HG03159 (cell line): ENCODE results near the gene GTF2F1.
"Not testable (repeated sequence)": the region's sequence is repeated elsewhere in the genome, so short reads cannot be mapped to it uniquely, and the experiment has no call there.

Source experiments
- ATAC-seq: cut with Tn5 transposase; IDR thresholded peaks from one replicate; pipeline ENCODE4 v1.9.1; 2021; ENCODE audit warnings: mild to moderate bottlenecking, moderate library complexity; ENCODE audit not compliant: unreplicated experiment

GTF2F1 gene

DNA sequence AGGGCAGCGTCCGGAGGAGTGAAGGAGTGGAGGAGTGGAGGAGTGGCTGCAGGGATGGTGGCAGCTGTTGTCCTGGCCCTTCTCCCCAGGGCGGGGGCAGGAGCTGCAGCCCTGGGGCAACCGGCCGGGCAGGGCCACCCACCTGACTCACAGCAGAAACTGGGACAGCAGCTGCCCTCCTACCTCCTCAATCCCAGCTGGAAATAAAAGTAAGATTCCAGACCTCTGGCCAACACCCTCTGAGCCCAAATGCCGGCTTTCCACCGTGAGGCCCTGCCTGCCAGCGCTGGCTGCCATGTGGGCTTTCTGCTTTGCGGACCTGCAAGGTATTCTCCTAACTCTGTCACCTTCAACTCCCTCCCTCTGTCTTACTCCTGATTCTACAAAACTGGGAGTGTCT is 35.0 kb downstream of the GTF2F1 start:
- no peak for ATAC-seq

DNA sequence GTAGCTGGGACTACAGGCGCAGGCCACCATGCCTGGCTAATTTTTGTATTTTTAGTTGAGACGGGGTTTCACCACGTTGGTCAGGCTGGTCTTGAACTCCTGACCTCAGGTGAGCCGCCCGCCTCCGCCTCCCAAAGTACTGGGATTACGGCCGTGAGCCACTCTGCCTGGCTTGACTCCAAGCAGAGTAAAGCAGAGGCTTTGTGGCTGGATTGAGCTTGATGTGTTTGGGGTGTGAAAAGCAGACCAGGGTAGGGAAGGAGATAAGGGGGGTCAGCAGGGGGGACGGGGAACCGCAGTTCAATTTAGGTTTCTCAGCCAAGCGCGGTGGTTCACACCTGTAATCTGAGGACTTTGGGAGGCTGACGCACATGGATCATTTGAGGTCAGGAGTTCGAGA is 35.8 kb downstream of the GTF2F1 start:
- no peak for ATAC-seq

DNA sequence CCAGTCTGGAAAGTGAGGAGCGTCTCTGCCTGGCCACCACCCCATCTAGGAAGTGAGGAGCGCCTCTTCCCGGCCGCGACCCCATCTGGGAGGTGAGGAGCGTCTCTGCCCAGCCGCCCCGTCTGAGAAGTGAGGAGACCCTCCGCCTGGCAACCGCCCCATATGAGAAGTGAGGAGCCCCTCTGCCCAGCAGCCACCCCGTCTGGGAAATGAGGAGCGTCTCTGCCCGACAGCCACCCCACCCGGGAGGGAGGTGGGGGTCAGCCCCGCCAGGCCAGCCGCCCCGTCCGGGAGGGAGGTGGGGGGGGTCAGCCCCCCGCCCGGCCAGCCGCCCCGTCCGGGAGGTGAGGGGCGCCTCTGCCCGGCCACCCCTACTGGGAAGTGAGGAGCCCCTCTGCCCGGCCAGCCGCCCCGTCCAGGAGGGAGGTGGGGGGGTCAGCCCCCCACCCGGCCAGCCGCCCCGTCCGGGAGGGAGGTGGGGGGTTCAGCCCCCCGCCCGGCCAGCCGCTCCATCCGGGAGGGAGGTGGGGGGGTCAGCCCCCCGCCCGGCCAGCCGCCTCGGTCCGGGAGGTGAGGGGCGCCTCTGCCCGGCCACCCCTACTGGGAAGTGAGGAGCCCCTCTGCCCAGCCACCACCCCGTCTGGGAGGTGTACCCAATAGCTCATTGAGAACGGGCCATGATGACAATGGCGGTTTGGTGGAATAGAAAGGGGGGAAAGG is 37.5 kb downstream of the GTF2F1 start:
- not testable (repeated sequence) for ATAC-seq

DNA sequence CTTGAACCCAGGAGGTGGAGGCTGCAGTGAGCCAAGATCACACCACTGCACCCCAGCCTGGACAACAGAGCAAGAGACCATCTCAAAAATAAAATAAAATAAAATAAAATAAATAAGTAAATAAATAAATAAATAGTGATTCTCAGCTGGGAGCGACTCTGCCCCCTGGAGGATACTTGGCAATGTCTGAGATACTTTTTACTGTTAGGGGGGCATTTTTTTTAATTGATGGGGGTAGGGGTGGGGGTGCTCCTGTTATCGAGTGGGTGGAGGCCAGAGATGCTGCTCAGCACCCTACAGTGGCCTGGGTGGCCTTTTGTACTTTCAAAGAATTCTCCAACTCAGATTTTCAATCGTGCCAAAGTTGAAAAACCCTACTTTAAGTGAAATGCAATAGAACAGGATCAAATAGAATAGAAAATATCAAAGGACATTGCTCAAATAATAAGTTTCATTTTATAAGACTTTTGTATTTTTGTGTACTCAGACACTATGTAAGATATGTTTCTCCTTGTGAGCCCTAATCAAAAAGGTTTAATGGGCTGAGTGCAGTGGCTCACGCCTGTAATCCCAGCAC is 38.8 kb downstream of the GTF2F1 start:
- ATAC-seq = no peak

- ATAC-seq = no peak
Observed at GRCh38 chr19:6352381-6353165, 40.4 kb downstream of the GTF2F1 start.

DNA sequence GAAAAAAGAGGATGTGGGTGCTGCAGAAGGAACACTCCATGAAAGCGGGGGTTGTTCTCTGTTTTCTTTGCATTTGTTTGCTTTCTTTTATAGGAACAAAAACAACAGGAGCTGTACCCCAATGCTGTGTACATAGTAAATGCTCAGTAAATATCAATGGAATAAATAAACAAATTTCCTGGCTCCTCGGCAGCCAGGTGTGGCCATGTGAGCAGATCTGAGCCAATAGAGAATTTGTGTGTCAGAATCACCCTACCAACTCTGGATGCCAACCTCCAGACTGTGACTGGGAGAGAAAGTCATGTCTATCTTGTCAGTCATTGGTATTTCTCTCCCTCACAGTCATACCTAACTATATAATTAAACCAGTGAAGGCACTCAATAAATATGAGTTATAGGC is 42.3 kb downstream of the GTF2F1 start:
- ATAC-seq = no peak

GRCh38 chr19:6349271-6349670 is 43.7 kb downstream of the GTF2F1 start:
- not testable (repeated sequence) for ATAC-seq

DNA sequence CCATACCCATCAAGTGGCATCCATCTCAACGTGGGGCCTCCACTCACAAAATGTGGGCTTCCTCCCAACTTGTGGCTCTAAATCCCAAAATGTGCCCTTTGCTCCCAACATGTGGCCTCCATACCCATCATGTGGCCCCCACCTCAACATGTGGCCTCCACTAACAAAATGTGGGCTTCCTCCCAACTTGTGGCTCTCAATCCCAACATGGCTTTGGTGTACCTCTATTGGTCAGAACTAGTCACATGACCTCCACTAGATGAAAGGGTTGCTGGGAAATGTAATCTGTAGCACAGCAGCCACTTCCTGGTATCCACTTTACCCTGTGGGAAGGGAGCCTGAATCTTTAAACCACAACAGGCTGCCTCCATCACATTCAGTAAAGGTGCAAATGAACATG is 49.5 kb downstream of the GTF2F1 start:
- ATAC-seq = no peak

GRCh38 chr19:6340493-6341201 is 52.3 kb downstream of the GTF2F1 start:
- ATAC-seq = no peak

DNA sequence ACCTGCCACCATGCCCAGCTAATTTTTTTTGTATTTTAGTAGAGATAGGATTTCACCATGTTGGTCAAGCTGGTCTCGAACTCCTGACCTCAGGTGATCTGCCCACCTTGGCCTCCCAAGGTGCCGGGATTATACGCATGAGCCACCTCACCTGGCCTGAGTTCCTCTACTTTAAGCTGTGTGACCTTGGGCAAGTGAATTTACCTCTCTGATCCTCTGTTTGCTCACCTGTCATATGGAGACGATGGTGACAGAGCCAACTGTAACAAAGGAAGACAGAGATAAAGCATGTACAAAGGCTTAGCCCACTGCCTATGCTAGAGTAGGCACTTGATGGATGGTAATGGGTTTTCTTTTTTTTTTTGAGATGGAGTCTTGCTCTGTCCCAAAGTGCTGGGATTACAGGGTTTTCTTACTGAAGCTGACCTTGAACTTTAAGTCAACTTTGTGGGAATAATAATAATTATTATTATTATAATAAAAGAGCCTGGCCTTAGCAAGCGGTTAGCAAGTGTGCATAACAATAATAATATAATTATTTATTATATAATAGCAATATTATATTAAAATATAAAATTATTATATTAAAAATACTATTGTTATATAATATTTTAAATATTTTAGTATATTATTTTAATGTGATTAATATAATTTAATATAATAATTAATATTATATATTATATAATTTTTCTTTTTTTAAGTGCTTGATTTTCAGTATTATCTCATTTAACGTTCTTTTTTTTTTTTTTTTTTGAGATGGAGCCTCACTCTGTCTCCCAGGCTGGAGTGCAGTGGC is 58.3 kb downstream of the GTF2F1 start:
- no peak for ATAC-seq

DNA sequence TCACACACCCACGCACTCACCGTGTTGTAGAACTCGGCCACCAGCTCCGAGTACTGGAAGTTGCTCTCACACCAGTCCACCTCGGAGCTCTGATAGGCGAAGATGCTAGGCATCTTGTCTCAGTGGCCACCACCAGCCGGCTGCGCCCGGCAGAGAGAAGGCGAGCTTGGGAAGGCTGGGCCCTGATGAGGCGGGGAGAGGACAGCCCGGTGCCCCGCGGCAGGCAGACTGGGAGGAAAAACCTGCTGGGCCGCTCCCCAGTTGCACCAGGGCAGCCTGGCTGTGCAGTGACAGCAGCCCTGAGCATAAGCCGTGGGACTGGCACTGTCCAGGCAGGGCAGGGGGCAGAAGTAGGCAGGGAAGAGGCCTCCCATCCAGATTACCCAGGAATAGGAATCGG is 59.5 kb downstream of the GTF2F1 start, which contains the start of gene ACER1:
TSS of gene ACER1 (minus strand) at position 174 of the 400 bp plus-strand sequence. CDS start at position 113, 61 bp downstream.
- no peak for ATAC-seq
